GM06990 (cell line): ENCODE measurements around the gene LRRN2.

Source experiments
- DNase-seq: peaks from one replicate; pipeline ENCODE4 v3.0.0-alpha.2; 2011; ENCODE audit not compliant: insufficient read length; ENCODE audit errors: extremely low read depth
- H3K27me3 ChIP-seq: replicated peaks from 2 replicates; pipeline ENCODE4 v1.6.0; 2011; ENCODE audit warnings: low read length; ENCODE audit not compliant: control insufficient read depth, insufficient read depth
- H3K36me3 ChIP-seq: 2 replicates; pipeline ENCODE4 v1.5.1; 2011; ENCODE audit warnings: low read length; ENCODE audit not compliant: control insufficient read depth, insufficient read depth
- H3K4me3 ChIP-seq: replicated peaks from 2 replicates; pipeline ENCODE4 v1.5.1; 2011; ENCODE audit warnings: low read depth, mild to moderate bottlenecking, control low read depth, low read length
- TF ChIP-seq, protein P1 (sequence below): IDR thresholded peaks from 2 replicates; pipeline ENCODE4 v1.5.1; 2011; ENCODE audit warnings: low read length, control low read depth, mild to moderate bottlenecking, inconsistent platforms; ENCODE audit not compliant: insufficient read depth, poor library complexity, severe bottlenecking

LRRN2 gene

DNA sequence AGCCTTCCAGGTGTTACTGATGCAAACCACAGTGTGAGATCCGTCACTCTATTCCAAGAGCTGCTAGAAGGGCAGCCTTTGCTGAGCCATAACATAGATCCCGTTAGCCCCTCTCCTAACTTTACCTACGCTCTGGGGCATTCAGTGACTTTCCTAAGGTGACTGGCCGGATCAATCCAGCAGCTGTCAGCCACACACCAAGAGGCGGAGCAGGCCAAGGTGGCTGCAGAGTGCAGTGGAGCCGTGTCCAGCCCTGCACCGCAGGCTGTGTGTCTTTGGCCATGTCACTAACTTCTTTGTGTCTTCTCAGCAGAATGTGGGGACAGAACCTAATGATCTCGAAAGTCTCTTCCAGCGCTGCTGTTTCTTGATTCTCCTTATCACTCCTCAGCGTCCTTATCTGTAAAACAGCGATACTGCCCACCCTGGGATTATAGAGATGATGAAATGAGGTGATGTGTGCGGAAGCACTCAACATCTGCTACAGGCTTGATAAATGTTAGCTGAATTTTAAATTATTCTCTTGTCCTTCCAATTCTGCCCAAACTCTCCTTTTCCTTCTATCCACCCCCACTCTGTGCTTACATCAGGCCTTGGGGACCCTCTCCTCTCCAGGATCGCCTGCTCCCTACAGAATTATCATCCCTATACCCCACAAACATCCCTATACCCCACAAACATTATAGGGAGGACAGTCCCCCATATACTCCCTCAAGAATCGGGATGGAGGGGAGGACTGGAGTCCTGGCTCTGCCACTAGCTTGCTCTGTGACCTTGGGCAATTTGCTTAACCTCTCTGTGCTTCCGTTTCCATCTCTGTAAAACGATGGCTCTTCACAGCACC is 25.8 kb upstream of the LRRN2 start:
- TF ChIP-seq, protein P1, sequence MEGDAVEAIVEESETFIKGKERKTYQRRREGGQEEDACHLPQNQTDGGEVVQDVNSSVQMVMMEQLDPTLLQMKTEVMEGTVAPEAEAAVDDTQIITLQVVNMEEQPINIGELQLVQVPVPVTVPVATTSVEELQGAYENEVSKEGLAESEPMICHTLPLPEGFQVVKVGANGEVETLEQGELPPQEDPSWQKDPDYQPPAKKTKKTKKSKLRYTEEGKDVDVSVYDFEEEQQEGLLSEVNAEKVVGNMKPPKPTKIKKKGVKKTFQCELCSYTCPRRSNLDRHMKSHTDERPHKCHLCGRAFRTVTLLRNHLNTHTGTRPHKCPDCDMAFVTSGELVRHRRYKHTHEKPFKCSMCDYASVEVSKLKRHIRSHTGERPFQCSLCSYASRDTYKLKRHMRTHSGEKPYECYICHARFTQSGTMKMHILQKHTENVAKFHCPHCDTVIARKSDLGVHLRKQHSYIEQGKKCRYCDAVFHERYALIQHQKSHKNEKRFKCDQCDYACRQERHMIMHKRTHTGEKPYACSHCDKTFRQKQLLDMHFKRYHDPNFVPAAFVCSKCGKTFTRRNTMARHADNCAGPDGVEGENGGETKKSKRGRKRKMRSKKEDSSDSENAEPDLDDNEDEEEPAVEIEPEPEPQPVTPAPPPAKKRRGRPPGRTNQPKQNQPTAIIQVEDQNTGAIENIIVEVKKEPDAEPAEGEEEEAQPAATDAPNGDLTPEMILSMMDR: no peak
- H3K36me3 ChIP-seq: no peaks in the 10 kb centered on the region
- H3K27me3 ChIP-seq: peaks cover 4% of the 10 kb centered on the region
- no peak for DNase-seq
- H3K4me3 ChIP-seq: no peak overlapping the region

GRCh38 chr1:204709960-204710912 is 24.7 kb upstream of the LRRN2 start:
- Histone ChIP-seq H3K36me3 (no peaks in the 10 kb centered on the region), H3K27me3 (peaks cover 4% of the 10 kb centered on the region), H3K4me3 (no peak overlapping the region)
- TF ChIP-seq, protein P1: no peak
- DNase-seq: no peak

GRCh38 chr1:204709021-204709420 is 23.5 kb upstream of the LRRN2 start:
- no peak for DNase-seq
- TF ChIP-seq, protein P1: no peak
- H3K4me3 ChIP-seq: no peak overlapping the region
- no peaks in the 10 kb centered on the region for H3K36me3 ChIP-seq
- H3K27me3 ChIP-seq: peaks cover 4% of the 10 kb centered on the region

GRCh38 chr1:204706838-204707509 is 21.4 kb upstream of the LRRN2 start:
- no peaks in the 10 kb centered on the region for H3K36me3 ChIP-seq
- TF ChIP-seq, protein P1: no peak
- peaks cover 3% of the 10 kb centered on the region for H3K27me3 ChIP-seq
- H3K4me3 ChIP-seq: no peak overlapping the region
- DNase-seq: no peak

- no peak for DNase-seq
- H3K36me3 ChIP-seq: no peaks in the 10 kb centered on the region
- TF ChIP-seq, protein P1: no peak
- no peak overlapping the region for H3K4me3 ChIP-seq
- peaks cover 2% of the 10 kb centered on the region; the same call in 1 of the 2 replicates for H3K27me3 ChIP-seq
Measured at GRCh38 chr1:204705888-204706837, 20.6 kb upstream of the LRRN2 start.
